AG09309 (cell line): ENCODE measurements around the gene DBNL.

ENCODE experiments used
- DNase-seq: peaks from one replicate; pipeline ENCODE4 v3.0.0-alpha.2; 2010; ENCODE audit warnings: low read depth
- H3K4me3 ChIP-seq: 2 replicates; pipeline ENCODE4 v1.5.1; 2011; ENCODE audit warnings: mild to moderate bottlenecking, low read depth, low read length, moderate library complexity; ENCODE audit not compliant: control insufficient read depth
- TF ChIP-seq, protein P1 (sequence below): IDR thresholded peaks from 2 replicates; pipeline ENCODE4 v1.5.1; 2011; ENCODE audit warnings: mild to moderate bottlenecking, low read depth, low read length, inconsistent platforms; ENCODE audit not compliant: insufficient read depth, control insufficient read depth; ENCODE audit errors: missing control alignments

Gene DBNL

DNA sequence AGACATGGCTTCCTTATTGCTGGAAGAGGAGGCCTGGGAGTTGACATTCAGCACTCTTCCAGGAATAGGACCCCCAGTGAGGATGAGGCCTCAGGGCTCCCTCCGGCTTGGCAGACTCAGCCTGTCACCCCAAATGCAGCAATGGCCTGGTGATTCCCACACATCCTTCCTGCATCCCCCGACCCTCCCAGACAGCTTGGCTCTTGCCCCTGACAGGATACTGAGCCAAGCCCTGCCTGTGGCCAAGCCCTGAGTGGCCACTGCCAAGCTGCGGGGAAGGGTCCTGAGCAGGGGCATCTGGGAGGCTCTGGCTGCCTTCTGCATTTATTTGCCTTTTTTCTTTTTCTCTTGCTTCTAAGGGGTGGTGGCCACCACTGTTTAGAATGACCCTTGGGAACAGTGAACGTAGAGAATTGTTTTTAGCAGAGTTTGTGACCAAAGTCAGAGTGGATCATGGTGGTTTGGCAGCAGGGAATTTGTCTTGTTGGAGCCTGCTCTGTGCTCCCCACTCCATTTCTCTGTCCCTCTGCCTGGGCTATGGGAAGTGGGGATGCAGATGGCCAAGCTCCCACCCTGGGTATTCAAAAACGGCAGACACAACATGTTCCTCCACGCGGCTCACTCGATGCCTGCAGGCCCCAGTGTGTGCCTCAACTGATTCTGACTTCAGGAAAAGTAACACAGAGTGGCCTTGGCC is 16.6 kb downstream of the DBNL start:
- no peak for DNase-seq
- H3K4me3 ChIP-seq = no peak overlapping the region
- TF ChIP-seq, protein P1, sequence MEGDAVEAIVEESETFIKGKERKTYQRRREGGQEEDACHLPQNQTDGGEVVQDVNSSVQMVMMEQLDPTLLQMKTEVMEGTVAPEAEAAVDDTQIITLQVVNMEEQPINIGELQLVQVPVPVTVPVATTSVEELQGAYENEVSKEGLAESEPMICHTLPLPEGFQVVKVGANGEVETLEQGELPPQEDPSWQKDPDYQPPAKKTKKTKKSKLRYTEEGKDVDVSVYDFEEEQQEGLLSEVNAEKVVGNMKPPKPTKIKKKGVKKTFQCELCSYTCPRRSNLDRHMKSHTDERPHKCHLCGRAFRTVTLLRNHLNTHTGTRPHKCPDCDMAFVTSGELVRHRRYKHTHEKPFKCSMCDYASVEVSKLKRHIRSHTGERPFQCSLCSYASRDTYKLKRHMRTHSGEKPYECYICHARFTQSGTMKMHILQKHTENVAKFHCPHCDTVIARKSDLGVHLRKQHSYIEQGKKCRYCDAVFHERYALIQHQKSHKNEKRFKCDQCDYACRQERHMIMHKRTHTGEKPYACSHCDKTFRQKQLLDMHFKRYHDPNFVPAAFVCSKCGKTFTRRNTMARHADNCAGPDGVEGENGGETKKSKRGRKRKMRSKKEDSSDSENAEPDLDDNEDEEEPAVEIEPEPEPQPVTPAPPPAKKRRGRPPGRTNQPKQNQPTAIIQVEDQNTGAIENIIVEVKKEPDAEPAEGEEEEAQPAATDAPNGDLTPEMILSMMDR = no peak

DNA sequence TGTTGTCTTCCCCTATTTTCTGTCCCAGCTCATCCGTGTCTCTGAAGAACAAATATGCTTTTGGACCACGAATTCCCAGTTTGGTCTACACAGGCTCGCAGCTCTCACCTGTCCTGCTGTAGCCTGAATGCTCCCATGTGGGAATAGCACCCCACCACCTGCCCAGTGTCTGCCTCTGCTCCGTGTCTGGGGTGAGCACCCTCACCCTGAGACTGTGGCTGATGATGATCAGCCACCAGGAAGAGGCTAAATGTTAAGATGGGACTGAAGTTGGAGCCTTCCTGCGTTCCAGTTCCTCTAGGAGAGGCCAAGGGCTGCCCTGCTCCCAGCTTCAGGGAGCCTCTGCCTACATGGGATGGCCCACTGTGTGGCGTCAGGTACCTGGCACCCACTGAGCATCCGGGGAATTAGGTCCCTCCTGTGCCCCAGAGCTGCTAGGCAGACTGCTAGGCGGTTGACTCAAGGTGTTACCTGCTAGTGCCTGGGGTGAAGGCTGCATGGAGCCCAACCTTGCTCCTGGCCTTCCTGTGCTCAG is 17.2 kb downstream of the DBNL start:
- TF ChIP-seq, protein P1 = no peak
- H3K4me3 ChIP-seq = no peak overlapping the region

DNA sequence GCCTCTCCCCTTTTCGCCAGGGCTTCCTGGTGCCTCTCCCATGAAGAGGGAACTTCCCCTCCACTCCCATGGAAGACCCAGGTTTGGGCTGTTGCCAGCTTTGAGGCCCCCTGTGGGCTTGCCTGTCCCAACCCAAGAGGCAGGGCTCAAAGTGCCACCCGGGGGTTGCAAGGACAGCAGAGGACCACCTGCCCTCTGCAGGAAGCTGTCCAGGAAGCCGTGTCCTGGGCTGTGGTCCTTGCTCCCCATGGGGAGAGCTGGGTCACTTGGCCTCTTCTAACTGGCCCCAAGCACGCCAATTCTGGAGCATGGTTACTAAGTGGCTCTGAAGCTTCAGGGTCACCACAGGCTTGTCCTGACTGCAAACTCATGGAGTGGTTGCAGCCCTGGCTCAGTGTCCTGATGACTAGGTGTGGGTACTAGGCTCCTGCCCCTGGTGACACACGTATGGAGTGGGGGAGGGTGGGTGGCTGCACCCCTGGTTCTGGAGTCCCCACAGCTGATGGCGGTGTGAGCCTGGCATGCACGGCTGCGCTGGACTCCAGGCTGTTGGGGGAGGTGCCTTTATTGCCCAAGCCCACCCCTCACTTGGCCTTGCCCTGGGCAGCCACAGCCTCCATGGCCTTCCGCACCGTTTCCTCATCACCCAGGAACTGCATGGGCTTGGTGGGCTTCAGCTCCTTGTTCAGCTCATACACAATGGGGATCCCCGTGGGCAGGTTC is 17.8 kb downstream of the DBNL start:
- no peak for DNase-seq
- TF ChIP-seq, protein P1 = no peak
- no peak overlapping the region for H3K4me3 ChIP-seq

More for the DNA sequence above, 17.2 kb downstream of the DBNL start:
- DNase-seq = no peak

DNA sequence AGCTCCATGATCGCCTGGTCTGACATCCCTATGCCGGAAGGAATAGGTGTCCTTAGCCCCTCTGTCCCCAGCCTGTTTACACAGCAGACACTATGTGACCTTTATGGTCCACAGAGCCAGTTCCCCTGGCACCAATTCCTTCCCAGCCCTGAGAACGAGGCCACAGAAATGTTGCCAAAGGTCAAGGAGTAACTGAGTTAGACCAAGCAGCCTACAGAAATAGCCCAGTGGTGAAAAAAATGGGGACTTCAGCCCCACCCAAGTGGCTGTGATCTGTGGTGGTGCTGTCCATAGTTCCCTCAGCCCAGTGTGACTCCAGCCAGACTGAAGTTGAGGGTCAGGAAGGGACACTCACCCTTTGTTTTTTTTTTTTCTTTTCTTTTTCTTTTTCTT is 18.4 kb downstream of the DBNL start:
- DNase-seq = no peak
- TF ChIP-seq, protein P1 = no peak
- no peak overlapping the region for H3K4me3 ChIP-seq

DNA sequence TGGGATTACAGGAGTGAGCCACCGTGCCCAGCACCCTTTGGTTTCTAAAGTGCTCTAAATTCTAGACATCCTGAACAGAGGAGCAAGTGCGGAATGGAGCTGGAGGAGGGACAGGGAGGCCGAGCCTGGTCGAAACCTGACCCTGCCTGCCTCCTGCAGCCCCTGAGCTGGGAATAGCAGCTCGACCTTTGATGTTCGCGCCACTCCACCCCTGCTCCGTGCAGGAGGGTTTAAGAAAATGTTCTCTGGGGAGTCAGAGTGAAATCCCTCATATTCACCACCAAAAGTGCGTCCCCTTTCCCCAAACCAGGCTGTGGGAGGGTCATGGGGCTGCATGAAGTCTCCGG is 19.0 kb downstream of the DBNL start:
- H3K4me3 ChIP-seq = no peak overlapping the region
- DNase-seq = no peak
- TF ChIP-seq, protein P1 = no peak

DNA sequence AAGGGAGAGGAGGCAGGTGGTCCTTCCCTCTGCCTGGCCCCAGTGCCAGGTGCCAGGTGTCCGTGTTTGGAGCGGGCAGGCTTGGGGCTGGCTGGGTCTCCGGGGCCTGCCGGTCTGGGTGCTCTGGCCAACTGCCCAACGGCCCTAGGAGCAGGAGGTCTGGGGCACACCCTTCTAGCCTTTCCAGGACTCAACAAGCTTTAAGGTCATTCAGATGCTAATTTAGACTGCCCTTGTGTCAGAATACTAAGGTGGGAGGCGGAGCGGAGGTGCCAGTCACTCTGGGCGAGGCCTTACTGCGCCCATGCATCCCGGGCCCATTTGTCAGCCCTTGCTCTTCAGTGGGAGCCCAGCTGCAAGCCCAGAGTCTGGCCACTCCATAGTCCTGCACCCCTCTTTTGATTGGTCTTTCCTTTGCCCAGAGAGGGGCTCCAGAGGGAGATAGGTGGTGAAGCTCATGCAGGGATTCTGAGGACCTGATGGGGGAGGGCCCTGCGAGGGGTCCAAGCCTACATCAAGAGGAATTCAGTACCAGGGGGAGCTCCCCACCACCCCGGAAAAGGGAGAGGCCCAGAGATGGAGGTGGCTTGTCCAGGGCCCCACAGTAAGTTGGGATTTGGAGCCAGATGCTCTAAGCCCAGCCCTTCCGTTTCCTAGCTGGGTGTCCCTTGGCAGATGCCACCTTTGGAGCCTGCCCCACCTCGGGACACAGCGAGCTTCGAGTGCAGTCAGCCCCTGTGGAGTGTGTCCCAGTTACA is 19.6 kb downstream of the DBNL start:
- no peak overlapping the region for H3K4me3 ChIP-seq
- no peak for DNase-seq
- TF ChIP-seq, protein P1 = no peak
